ENCODE measurements around the gene CETP.

- no peak for TF ChIP-seq POLR2A (IDR thresholded peaks at IDR 0.05)
- no peak for TF ChIP-seq CTCF (IDR thresholded peaks at IDR 0.05)
Measured at GRCh38 chr16:57028086-57028485, 66.3 kb downstream of the CETP start.

Data from right lobe of liver (tissue), 4 donors.